NCI-H1694 (cell line): ENCODE results near the gene CD22.

Experiments
- DNase-seq: peaks from one replicate; lab custom pipeline; 2025; lab: John Stamatoyannopoulos, UW

Gene CD22

GRCh38 chr19:35295792-35296462 is 33.1 kb upstream of the CD22 start:
- DNase-seq = no peak

- no peak for DNase-seq
Observed at GRCh38 chr19:35296644-35297514, 32.1 kb upstream of the CD22 start.

- DNase-seq = no peak
Observed at GRCh38 chr19:35297515-35297848, 31.5 kb upstream of the CD22 start.

GRCh38 chr19:35297922-35298321 is 31.1 kb upstream of the CD22 start:
- DNase-seq = no peak

GRCh38 chr19:35298561-35298972 is 30.4 kb upstream of the CD22 start:
- no peak for DNase-seq

GRCh38 chr19:35299523-35300338 is 29.3 kb upstream of the CD22 start:
- DNase-seq = no peak

GRCh38 chr19:35300339-35300649 is 28.7 kb upstream of the CD22 start:
- no peak for DNase-seq

GRCh38 chr19:35301961-35302360 is 27.0 kb upstream of the CD22 start:
- DNase-seq = no peak

- no peak for DNase-seq
Observed at GRCh38 chr19:35302446-35302845, 26.5 kb upstream of the CD22 start.

- no peak for DNase-seq
Observed at GRCh38 chr19:35303357-35303915, 25.6 kb upstream of the CD22 start.

GRCh38 chr19:35304036-35304435 is 25.0 kb upstream of the CD22 start:
- no peak for DNase-seq

GRCh38 chr19:35305181-35305580 is 23.8 kb upstream of the CD22 start:
- no peak for DNase-seq

GRCh38 chr19:35306473-35307246 is 22.3 kb upstream of the CD22 start:
- no peak for DNase-seq

- DNase-seq = no peak
Observed at GRCh38 chr19:35307931-35308330, 21.1 kb upstream of the CD22 start.

GRCh38 chr19:35308910-35309309 is 20.1 kb upstream of the CD22 start:
- no peak for DNase-seq

- DNase-seq = no peak
Observed at GRCh38 chr19:35309481-35310279, 19.3 kb upstream of the CD22 start.

- DNase-seq = no peak
Observed at GRCh38 chr19:35310331-35310730, 18.7 kb upstream of the CD22 start.

GRCh38 chr19:35310811-35311465 is 18.0 kb upstream of the CD22 start:
- no peak for DNase-seq

GRCh38 chr19:35311901-35312665 is 16.9 kb upstream of the CD22 start:
- no peak for DNase-seq

- DNase-seq = no peak
Observed at GRCh38 chr19:35313587-35313986, 15.4 kb upstream of the CD22 start.
